H7 (cell line): ENCODE data around the gene UCN3. TPM values are rescaled to one million over a fixed set of nuclear protein-coding genes. Genes with fewer than 3 reads are reported as not detected.
"Not testable (repeated sequence)": the region's sequence is repeated elsewhere in the genome, so short reads cannot be mapped to it uniquely, and the experiment has no call there.

Experiments
- DNase-seq: peaks from one replicate; pipeline ENCODE4 v3.0.0; 2012
- H3K27me3 ChIP-seq: 2 replicates; pipeline ENCODE4 v1.6.0; 2011; ENCODE audit warnings: mild to moderate bottlenecking, low read length; ENCODE audit not compliant: control insufficient read depth, insufficient read depth
- H3K36me3 ChIP-seq: replicated peaks from 2 replicates; pipeline ENCODE4 v1.5.1; 2011; ENCODE audit warnings: low read length; ENCODE audit not compliant: control insufficient read depth, insufficient read depth
- H3K4me3 ChIP-seq: 2 replicates; pipeline ENCODE4 v1.5.1; 2011; ENCODE audit warnings: low read depth, mild to moderate bottlenecking, control low read depth, low read length, moderate library complexity; ENCODE audit not compliant: insufficient read depth
- total RNA-seq: library from RNA; depleted of rRNA; stranded (reverse); fragments of >200 nt; shearing (Covaris generic); gene quantifications from 2 replicates; pipeline ENCODE4 v1.2.3, GENCODE V29; 2014; rRNA removed

UCN3 gene
- total RNA-seq, 1 experiment from 2014 or later = not detected

DNA sequence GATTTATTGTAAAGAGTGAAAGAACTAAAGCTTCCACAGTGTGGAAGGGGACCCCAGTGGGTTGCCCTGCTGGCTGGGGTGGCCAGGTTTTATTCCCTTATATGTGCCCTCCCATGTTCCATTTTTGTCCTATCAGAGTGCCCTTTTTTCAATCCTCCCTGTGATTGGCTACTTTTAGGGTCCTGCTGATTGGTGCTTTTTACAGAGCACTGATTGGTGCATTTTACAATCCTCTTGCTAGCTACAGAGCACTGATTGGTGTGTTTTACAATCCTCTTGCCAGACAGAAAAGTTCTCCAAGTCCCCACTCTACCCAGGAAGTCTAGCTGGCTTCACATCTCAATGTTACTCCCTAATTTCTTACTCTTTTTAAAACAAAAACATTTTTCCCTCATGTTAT lies 46.0 kb downstream of the UCN3 start:
- H3K27me3 ChIP-seq, DNase-seq, H3K36me3 ChIP-seq, H3K4me3 ChIP-seq: not testable (repeated sequence)

DNA sequence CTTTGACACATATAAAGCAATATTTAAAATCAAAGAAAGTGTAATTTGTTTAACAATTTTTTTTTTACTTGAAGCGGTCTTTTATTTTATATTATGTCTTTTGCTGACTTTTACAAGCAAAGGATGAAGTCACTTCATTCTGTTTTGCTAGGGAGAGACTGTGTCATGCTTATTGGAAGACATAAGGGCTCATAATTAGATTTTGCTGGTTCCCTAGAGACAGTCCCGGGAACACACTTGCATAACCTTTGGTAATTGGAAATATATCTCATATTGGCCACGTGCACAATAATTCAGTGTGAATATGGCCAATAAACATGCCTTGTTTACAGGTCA lies 47.1 kb downstream of the UCN3 start:
- no peak for DNase-seq
- Histone ChIP-seq H3K27me3 (no peaks in the 10 kb centered on the region), H3K36me3 (no peaks in the 10 kb centered on the region), H3K4me3 (no peak overlapping the region)

DNA sequence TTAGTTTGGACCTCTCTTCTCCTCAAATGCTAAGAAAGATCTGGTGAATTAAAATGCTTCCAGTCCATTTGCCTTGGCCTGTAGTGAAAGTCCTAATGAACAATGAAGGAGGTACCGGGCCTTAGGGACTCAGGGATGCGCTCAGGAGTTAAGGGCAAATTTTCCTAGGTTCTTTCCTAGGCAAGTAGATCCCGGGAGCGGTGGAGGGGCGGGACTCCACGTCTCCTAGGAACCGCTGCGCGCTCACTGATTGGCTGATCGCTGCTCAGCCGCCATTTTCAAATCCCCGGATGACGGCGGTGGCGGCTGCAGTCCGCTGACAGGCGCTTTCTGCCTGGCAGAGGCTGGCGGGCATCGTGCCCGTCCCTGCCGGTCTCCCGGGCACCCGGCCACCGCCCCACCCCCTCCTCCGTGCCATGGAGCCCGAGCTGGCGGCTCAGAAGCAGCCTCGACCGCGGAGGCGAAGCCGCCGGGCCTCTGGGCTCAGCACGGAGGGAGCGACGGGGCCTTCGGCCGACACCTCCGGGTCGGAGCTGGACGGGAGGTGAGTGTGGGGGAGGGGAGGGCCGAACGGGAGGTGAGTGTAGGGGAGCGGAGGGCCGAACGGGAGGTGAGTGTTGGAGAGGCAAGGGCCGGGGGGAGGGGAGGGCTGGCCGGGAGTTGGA lies 47.6 kb downstream of the UCN3 start, which contains the start of gene NET1:
NET1 (plus strand) TSS at position 281 of the 665 bp plus-strand sequence; CDS start at position 417, 136 bp downstream.
- Histone ChIP-seq H3K27me3 (no peaks in the 10 kb centered on the region), H3K4me3 (peak within 1 kb of the TSS; percentile 67), H3K36me3 (no peaks in the 10 kb centered on the region)
- DNase-seq = peak; percentile 95

DNA sequence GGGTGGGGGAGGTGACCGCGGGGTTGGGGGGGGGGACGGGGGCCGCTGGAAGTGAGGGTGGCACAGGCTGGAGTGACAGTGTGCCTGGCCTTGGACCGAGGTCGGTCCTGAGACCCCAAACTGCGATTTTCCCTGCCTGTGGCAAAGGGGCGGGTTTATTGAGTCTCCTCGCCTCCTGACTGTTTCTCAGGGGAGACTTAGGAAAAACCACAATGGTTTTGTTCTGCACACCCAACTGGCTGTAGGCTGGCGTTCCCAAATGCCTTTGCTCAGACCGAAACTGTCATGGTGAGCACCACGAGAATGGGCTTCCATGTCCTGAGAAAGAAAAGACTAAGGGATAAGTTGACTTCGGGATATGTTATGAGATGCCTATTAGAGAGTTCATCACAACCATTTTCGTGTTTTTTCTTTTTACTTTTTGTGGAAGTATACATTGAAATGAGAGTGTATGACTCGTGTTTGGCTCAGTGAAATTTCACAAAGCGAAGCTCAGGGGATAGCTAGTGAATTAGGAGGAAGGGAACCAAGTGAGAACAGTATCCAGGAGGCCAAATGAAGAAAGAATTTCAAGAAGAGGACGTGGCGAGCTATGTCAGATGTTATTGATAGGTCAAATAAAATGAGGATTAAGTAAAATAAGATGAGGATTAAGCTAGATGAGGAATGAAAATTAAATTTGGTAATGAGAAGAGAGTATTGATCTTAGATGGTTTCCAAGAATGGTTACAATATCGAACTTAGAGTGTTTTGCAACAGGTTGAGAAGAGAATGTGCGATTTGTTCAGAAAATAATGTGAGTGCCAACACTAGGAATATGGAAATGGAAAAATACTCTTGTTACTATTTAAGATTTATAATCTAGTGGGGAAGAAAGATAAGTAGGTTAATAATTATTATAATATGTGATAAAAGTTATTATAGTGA lies 48.5 kb downstream of the UCN3 start:
- no peak for DNase-seq
- Histone ChIP-seq H3K4me3 (peak overlapping the region; percentile 67), H3K27me3 (no peaks in the 10 kb centered on the region), H3K36me3 (no peaks in the 10 kb centered on the region)

- H3K27me3 ChIP-seq = no peaks in the 10 kb centered on the region
- H3K4me3 ChIP-seq = no peak overlapping the region
- H3K36me3 ChIP-seq = no peaks in the 10 kb centered on the region
- DNase-seq = no peak
These were observed 52.2 kb downstream of the UCN3 start for GRCh38 chr10:5416981-5417380.

DNA sequence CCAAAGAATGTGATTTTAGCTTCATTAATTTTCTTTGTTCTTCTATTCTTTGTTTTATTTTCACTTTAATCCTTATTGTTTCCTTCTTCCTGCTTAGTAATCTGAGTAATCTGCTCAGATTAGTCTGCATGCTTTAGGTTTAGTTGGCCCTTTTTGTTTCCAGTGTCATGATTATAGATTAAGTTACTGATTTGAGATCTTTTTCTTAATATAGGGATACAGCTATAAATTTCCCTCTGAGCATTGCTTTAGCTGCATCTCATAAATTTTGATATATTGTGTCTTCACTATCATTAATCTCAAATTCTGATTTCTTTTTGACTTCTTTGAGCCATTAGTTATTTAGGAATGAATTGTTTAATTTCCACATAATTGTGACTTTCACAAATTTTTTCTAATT lies 53.8 kb downstream of the UCN3 start:
- Histone ChIP-seq H3K4me3 (no peak overlapping the region), H3K27me3 (no peaks in the 10 kb centered on the region), H3K36me3 (no peaks in the 10 kb centered on the region)
- DNase-seq = no peak

- DNase-seq = no peak
- Histone ChIP-seq H3K4me3 (no peak overlapping the region), H3K27me3 (no peaks in the 10 kb centered on the region), H3K36me3 (no peaks in the 10 kb centered on the region)
These were observed 54.8 kb downstream of the UCN3 start for GRCh38 chr10:5419466-5420094.

GRCh38 chr10:5423771-5424170 lies 59.0 kb downstream of the UCN3 start:
- Histone ChIP-seq H3K27me3 (no peaks in the 10 kb centered on the region), H3K36me3 (no peaks in the 10 kb centered on the region)
- DNase-seq = no peak

More at GRCh38 chr10:5423771-5424170, 59.0 kb downstream of the UCN3 start:
- H3K4me3 ChIP-seq = no peak overlapping the region

Other genes with a start within 250 kb of the UCN3 start
- not detected in 2 replicates for gene AKR1C8, start 179.8 kb upstream of the UCN3 start, total RNA-seq
- gene AKR1C4, start 168.1 kb upstream of the UCN3 start, total RNA-seq = not detected in 2 replicates
- 0.11 TPM in 1 of 2 replicates, not detected in the other for gene TUBAL3, start 39.9 kb downstream of the UCN3 start, total RNA-seq
- 44.0 and 62.9 TPM in 2 replicates for gene NET1, start 47.6 kb downstream of the UCN3 start, total RNA-seq
- gene CALML5, start 134.6 kb downstream of the UCN3 start, total RNA-seq = not detected in 2 replicates
- gene CALML3, start 160.0 kb downstream of the UCN3 start, total RNA-seq = not detected in 2 replicates